Spleen (tissue), 11 donors: ENCODE results near the gene NFKBIZ. TPM values are rescaled to one million over a fixed set of nuclear protein-coding genes. Genes with fewer than 3 reads are reported as not detected.

Experiments used
- DNase-seq: peaks from one replicate; pipeline ENCODE4 v3.0.0-alpha.2; 2020
- H3K27ac ChIP-seq, 8 donors: fragments of 200-600 bp; sonication (generic) in 7 of 8; 1 replicate in 4 of 8; 2 replicates in 4 of 8; pipeline versions ENCODE4 v1.5.0 to v1.8.0; 2016 to 2021; ENCODE audit warnings: inconsistent platforms in 4 of 8, mild to moderate bottlenecking in 4 of 8, moderate library complexity in 1 of 8
- H3K27me3 ChIP-seq, 7 donors: fragments of 200-600 bp; sonication (generic) in 6 of 7; replicated peaks in 1 of 7; 1 replicate in 4 of 7; 2 replicates in 3 of 7; pipeline versions ENCODE4 v1.5.0 to v1.8.0; 2016 to 2021; ENCODE audit warnings: inconsistent platforms in 3 of 7, mild to moderate bottlenecking in 1 of 7
- H3K36me3 ChIP-seq, 6 donors: fragments of 200-600 bp; sonication (generic) in 5 of 6; 1 replicate in 4 of 6; 2 replicates in 2 of 6; pipeline versions ENCODE4 v1.5.0 to v1.8.0; 2016 to 2021; ENCODE audit warnings: inconsistent platforms in 2 of 6
- H3K4me1 ChIP-seq, 6 donors: fragments of 200-600 bp; sonication (generic) in 5 of 6; 1 replicate in 3 of 6; 2 replicates in 3 of 6; pipeline versions ENCODE4 v1.5.0 to v1.8.0; 2016 to 2021; ENCODE audit warnings: inconsistent platforms in 3 of 6
- H3K4me3 ChIP-seq, 8 donors: fragments of 200-600 bp; sonication (generic) in 7 of 8; 1 replicate in 4 of 8; 2 replicates in 4 of 8; pipeline versions ENCODE4 v1.5.0 to v1.8.0; 2016 to 2021; ENCODE audit warnings: inconsistent platforms in 4 of 8, mild to moderate bottlenecking in 4 of 8, moderate library complexity in 2 of 8
- H3K9me3 ChIP-seq, 8 donors: fragments of 200-600 bp; sonication (generic) in 7 of 8; 1 replicate in 4 of 8; 2 replicates in 4 of 8; pipeline versions ENCODE4 v1.5.0 to v1.8.0; 2016 to 2021; ENCODE audit warnings: inconsistent platforms in 4 of 8
- POLR2A ChIP-seq, 3 donors: fragments of 450-650 bp; IDR thresholded peaks; one replicate each; pipeline ENCODE4 v1.5.1; 2017; ENCODE audit warnings: antibody characterized with exemption in 3 of 3, mild to moderate bottlenecking in 1 of 3
- POLR2AphosphoS5 ChIP-seq, 3 donors: sonication (generic); formaldehyde crosslinking; IDR thresholded peaks; one replicate each; pipeline ENCODE4 v1.5.1; 2017; ENCODE audit warnings: antibody characterized with exemption in 3 of 3
- WGBS, 5 donors: extraction: QIAGEN DNeasy Blood & Tissue Kit in 3 of 5; methylation state at CpG; one replicate each; pipeline versions ENCODE4 v1.1.5 to v1.1.7; 2013 to 2018; 5-methylcytosine and 5-hydroxymethylcytosine counted together
- intact Hi-C: fragments of 100-400 bp; cut with DNase I; formaldehyde crosslinking; loops from one replicate; pipeline ENCODE4 v1.15.0; 2023; ENCODE audit warnings: low total_unique reads
- polyA plus RNA-seq, 3 donors: library from polyadenylated mRNA; stranded (reverse); fragments of 200-250 nt; gene quantifications; one replicate each; pipeline ENCODE4 v1.2.1, GENCODE V29; 2013
- total RNA-seq, 7 donors: library from RNA; depleted of rRNA in 3 of 7; stranded (reverse); fragments of >200 nt in 3 of 7; fragmentation: NEBNext Ultra II Directional in 4 of 7; extraction: Animal tissue kit (Norgen Biotek cat#: 25700) in 4 of 7; gene quantifications; one replicate each; pipeline versions ENCODE4 v1.1.0 to v1.2.1, GENCODE V29; 2016 to 2021
- TF ChIP-seq, protein P1 (sequence below), 11 experiments: fragments of 200-600 bp in 7 of 11; fragments of 450-650 bp in 4 of 11; sonication (generic) in 4 of 11; IDR thresholded peaks in 8 of 11; conservative IDR thresholded peaks in 3 of 11; 1 replicate in 7 of 11; 2 replicates in 4 of 11; pipeline versions ENCODE4 v1.4.0 to v1.8.0; 2016 to 2021; ENCODE audit warnings: antibody characterized with exemption in 11 of 11, inconsistent platforms in 4 of 11, mild to moderate bottlenecking in 1 of 11
- donor health status: healthy with polysubstance abuse.
- donor health status: DM: no; HTN: no; CAD: no; lungs with moderate emphysema.
- donor health status: DM: no; HTN: no; CAD: no.
- donor health status: Bipolar disorder and iron deficiency.
- donor health status: healthy.
- donor health status: DM: no; HTN: no; CAD: no.
- donor health status: DM: yes; HTN: yes; CAD: no.

Gene NFKBIZ
- total and polyA plus RNA-seq, 10 donors, result 11.6 to 220 (median 90.1) TPM

DNA sequence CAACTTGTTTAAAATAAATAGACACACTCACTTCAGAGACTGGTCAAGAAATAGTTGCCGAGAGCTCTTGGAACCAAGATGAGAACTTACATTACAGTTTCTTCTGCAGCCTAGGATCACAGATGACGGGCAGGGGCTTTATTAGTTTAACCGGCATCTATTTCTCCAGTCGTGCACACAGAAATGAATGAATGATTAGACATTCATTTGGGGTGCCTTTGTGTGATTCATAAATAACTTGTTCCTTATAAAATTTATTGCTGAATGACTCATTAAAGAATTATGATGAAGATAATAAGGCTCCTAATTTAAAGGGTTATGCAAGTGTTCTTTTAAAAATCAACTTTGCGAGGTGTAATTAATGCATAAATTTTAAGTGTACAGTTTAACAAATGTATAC, 20.8 kb downstream of the NFKBIZ start:
- no peak for DNase-seq
- Histone ChIP-seq H3K36me3 (no peaks in the 10 kb centered on the region), H3K27ac (no peak overlapping the region), H3K27me3 (no peaks in the 10 kb centered on the region), H3K9me3 (no peaks in the 10 kb centered on the region), H3K4me3 (no peak overlapping the region), H3K4me1 (peaks cover 0 to 10% (median 0%) of the 10 kb centered on the region in 6 donors)
- TF ChIP-seq, protein P1, sequence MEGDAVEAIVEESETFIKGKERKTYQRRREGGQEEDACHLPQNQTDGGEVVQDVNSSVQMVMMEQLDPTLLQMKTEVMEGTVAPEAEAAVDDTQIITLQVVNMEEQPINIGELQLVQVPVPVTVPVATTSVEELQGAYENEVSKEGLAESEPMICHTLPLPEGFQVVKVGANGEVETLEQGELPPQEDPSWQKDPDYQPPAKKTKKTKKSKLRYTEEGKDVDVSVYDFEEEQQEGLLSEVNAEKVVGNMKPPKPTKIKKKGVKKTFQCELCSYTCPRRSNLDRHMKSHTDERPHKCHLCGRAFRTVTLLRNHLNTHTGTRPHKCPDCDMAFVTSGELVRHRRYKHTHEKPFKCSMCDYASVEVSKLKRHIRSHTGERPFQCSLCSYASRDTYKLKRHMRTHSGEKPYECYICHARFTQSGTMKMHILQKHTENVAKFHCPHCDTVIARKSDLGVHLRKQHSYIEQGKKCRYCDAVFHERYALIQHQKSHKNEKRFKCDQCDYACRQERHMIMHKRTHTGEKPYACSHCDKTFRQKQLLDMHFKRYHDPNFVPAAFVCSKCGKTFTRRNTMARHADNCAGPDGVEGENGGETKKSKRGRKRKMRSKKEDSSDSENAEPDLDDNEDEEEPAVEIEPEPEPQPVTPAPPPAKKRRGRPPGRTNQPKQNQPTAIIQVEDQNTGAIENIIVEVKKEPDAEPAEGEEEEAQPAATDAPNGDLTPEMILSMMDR (IDR thresholded peaks at IDR 0.05 in 8 of 11, conservative IDR thresholded peaks at IDR 0.05 in 3 of 11), result no peak
- no peak for TF ChIP-seq POLR2A (IDR thresholded peaks at IDR 0.05)
- no peak for TF ChIP-seq POLR2AphosphoS5 (IDR thresholded peaks at IDR 0.05)
- WGBS, 5 donors, result 96 to 99% (median 97%) methylated on average over 5 of the region's 5 CpGs
- intact Hi-C loops, result no loop called here

DNA sequence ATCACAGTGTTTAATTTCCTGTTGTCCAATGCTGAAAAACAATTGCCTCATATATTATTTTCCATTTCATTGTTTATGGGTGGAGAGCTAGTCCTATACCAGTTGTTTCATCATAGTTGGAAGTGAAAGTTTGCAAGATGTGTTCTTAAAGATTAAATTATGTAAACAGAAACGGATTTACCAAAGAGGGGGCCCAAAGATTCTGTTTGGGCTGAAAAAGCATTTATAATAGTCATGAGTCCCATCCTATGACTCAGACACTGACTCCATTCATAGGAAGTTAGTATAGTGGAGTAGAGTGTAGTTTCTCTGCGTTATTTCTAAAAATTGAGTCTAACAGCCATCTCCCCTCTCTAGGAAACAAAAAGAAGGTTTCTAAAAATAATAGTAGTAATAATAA, 24.3 kb downstream of the NFKBIZ start:
- Histone ChIP-seq H3K27me3 (no peaks in the 10 kb centered on the region), H3K4me3 (no peak overlapping the region), H3K36me3 (no peaks in the 10 kb centered on the region), H3K9me3 (no peaks in the 10 kb centered on the region), H3K4me1 (peaks cover 0 to 5% (median 0%) of the 10 kb centered on the region in 6 donors), H3K27ac (peak overlapping the region in 3 of 8 donors; percentile 39 to 51 (median 41))
- no peak for TF ChIP-seq POLR2A (IDR thresholded peaks at IDR 0.05)
- no peak for DNase-seq
- WGBS, 5 donors, result 66 to 88% (median 74%) methylated on average over 2 of the region's 2 CpGs
- intact Hi-C loops, result no loop called here

DNA sequence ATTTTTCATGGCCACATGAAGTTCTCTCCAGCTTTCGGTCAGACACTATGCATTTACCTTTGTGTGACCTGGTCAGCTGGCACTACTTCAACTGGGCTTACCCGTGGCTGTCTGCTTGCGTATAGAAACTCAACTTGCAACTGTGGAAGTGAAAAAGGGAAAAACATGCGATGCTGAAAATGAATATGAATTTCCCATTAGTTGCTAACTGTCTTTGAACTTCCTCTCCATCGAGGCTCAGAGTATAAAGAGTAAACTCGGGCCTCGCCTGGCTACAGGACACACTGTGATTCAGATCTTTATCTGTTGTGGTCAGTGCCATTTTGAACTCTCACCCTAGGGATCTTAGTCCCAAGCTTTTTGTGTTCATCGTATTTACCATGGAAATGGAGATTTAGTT, 26.8 kb downstream of the NFKBIZ start:
- DNase-seq, result no peak
- no peak overlapping the region for H3K4me3 ChIP-seq
- no peaks in the 10 kb centered on the region for H3K27me3 ChIP-seq
- peaks cover 0 to 19% (median 0%) of the 10 kb centered on the region in 6 donors for H3K4me1 ChIP-seq
- H3K36me3 ChIP-seq, result no peaks in the 10 kb centered on the region
- intact Hi-C loops, result no loop called here
- 54 to 62% (median 56%) methylated on average over 8 of the region's 8 CpGs for WGBS, 5 donors
- no peak for TF ChIP-seq POLR2A (IDR thresholded peaks at IDR 0.05)
- TF ChIP-seq, protein P1 (IDR thresholded peaks at IDR 0.05 in 8 of 11, conservative IDR thresholded peaks at IDR 0.05 in 3 of 11), result no peak
- peak in 1 of 3 donors; percentile 12 for TF ChIP-seq POLR2AphosphoS5 (IDR thresholded peaks at IDR 0.05)
- no peaks in the 10 kb centered on the region for H3K9me3 ChIP-seq
- peak overlapping the region in 3 of 8 donors; percentile 20 to 29 (median 27) for H3K27ac ChIP-seq

DNA sequence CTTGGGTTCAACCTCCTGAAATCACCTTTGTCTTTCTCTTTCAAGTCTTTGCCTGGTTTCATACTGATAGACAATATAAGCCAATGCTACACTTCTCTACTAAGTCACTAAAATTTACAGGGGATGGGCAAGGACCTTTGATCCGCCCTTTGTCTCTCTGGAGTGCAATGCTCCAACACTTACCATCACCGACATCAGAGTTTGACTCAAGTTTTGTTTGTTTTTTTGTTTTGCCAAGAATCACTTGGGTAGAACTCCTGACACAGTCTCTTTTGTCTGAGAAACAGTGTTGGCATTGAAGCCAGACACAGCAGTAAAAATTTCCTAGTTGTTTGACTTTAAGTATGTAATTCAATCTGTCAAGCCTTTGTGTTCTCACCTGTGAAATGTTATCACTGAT, 29.3 kb downstream of the NFKBIZ start:
- Histone ChIP-seq H3K9me3 (no peaks in the 10 kb centered on the region), H3K27me3 (no peaks in the 10 kb centered on the region), H3K27ac (no peak overlapping the region), H3K4me3 (no peak overlapping the region), H3K36me3 (no peaks in the 10 kb centered on the region), H3K4me1 (peaks cover 0 to 19% (median 0%) of the 10 kb centered on the region in 6 donors)
- DNase-seq, result no peak
- TF ChIP-seq POLR2AphosphoS5 (IDR thresholded peaks at IDR 0.05) (no peak), POLR2A (IDR thresholded peaks at IDR 0.05) (no peak)
- TF ChIP-seq, protein P1 (IDR thresholded peaks at IDR 0.05 in 8 of 11, conservative IDR thresholded peaks at IDR 0.05 in 3 of 11), result no peak
- WGBS, 5 donors, result 89 to 98% (median 93%) methylated on average over 2 of the region's 2 CpGs
- intact Hi-C loops, result no loop called here

DNA sequence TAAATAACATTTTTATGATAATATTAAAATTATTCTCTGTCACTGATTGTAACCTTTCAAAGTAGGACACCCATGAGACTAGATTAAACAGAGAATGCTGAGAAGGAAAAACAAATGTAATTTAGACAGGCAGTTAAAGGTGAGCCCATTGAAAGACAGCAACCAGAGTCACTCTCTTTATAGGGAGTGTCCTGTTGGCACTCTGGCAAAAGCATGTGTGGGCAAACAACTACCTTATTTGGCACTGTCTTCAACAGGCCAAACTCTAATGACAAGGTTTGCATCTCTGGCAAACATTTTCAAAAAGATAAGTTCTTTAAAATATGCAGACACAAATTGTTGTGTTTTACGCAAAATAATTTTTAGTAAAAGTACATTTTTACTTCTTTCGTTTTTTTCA, 29.8 kb downstream of the NFKBIZ start:
- TF ChIP-seq POLR2A (IDR thresholded peaks at IDR 0.05) (no peak), POLR2AphosphoS5 (IDR thresholded peaks at IDR 0.05) (no peak)
- TF ChIP-seq, protein P1 (IDR thresholded peaks at IDR 0.05 in 8 of 11, conservative IDR thresholded peaks at IDR 0.05 in 3 of 11), result no peak
- H3K27ac ChIP-seq, result peak overlapping the region in 1 of 8 donors; percentile 53
- H3K9me3 ChIP-seq, result no peaks in the 10 kb centered on the region
- WGBS, 5 donors, result 95 to 98% (median 97%) methylated on average over 2 of the region's 2 CpGs
- DNase-seq, result no peak
- H3K27me3 ChIP-seq, result no peaks in the 10 kb centered on the region
- no peaks in the 10 kb centered on the region for H3K36me3 ChIP-seq
- intact Hi-C loops, result no loop called here
- no peak overlapping the region for H3K4me3 ChIP-seq
- peaks cover 0 to 19% (median 0%) of the 10 kb centered on the region in 6 donors for H3K4me1 ChIP-seq
